K562 (cell line): ENCODE measurements around the gene FADD. TPM values are rescaled to one million over a fixed set of nuclear protein-coding genes. Genes with fewer than 3 reads are reported as not detected.

Experiments
- ATAC-seq: fragments of 200-7000 bp; cut with Tn5 transposase; 3 replicates; pipeline ENCODE4 v1.9.1; 2020; ENCODE audit warnings: moderate library complexity
- BruUV-seq: library from RNA; stranded (reverse); fragments of 400-500 nt; replicated peaks from 2 replicates; lab custom pipeline; 2021; lab: Mats Ljungman, UMichigan
- CTCF ChIA-PET: fragments of 300-600 bp; formaldehyde crosslinking; extraction: SDS; loops from one replicate; lab custom pipeline; 2021; ENCODE audit warnings: low intra/inter-chr PET ratio; lab: Yijun Ruan, JAX
- POLR2A ChIA-PET: fragments of 300-600, 350-650 bp; sonication (Branson Sonifier 250); formaldehyde crosslinking; extraction: SDS; loops from one replicate; lab custom pipeline; 2021; ENCODE audit warnings: antibody characterized with exemption, inconsistent platforms; lab: Yijun Ruan, JAX
- DNase-seq, 4 experiments: peaks; one replicate each; pipeline versions ENCODE4 v3.0.0 to v3.0.0-alpha.2; 2011 to 2018; ENCODE audit warnings: low spot score in 3 of 4, mixed read lengths in 3 of 4; ENCODE audit errors: extremely low read depth in 1 of 4
- FAIRE-seq: peaks from 2 replicates; lab custom pipeline; 2011; peaks lifted over from hg19 to GRCh38; lab: Jason Lieb, UNC
- H2AFZ ChIP-seq: 2 replicates; pipeline ENCODE4 v1.6.0; 2011; ENCODE audit warnings: low read depth, low read length, control low read depth, inconsistent platforms
- H3K27ac ChIP-seq: fragments of 200-600 bp; 3 replicates; pipeline ENCODE4 v1.8.0; 2011; ENCODE audit warnings: low read depth, mild to moderate bottlenecking, control low read depth, inconsistent platforms, low read length, moderate library complexity, mixed read lengths; ENCODE audit errors: extremely low read depth
- H3K27me3 ChIP-seq, 2 experiments: fragments of 300-600 bp in 1 of 2; 2 replicates in 1 of 2; 3 replicates in 1 of 2; pipeline versions ENCODE4 v1.6.0 to v1.8.0; 2011; ENCODE audit warnings: inconsistent platforms in 2 of 2, low read length in 2 of 2, mild to moderate bottlenecking in 1 of 2, mixed read lengths in 1 of 2, moderate library complexity in 1 of 2; ENCODE audit not compliant: control insufficient read depth in 2 of 2, insufficient read depth in 2 of 2
- H3K36me3 ChIP-seq: fragments of 300-600 bp; 3 replicates; pipeline ENCODE4 v1.8.0; 2011; ENCODE audit warnings: mild to moderate bottlenecking, low read length, inconsistent platforms; ENCODE audit not compliant: control insufficient read depth, insufficient read depth
- H3K4me1 ChIP-seq, 2 experiments: fragments of 200-600 bp in 1 of 2; replicated peaks in 1 of 2; 2 replicates in 1 of 2; 3 replicates in 1 of 2; pipeline versions ENCODE4 v1.5.1 to v1.8.0; 2011; ENCODE audit warnings: inconsistent platforms in 2 of 2, low read length in 2 of 2, mild to moderate bottlenecking in 1 of 2, mixed read lengths in 1 of 2, moderate library complexity in 1 of 2; ENCODE audit not compliant: control insufficient read depth in 2 of 2, insufficient read depth in 2 of 2
- H3K4me2 ChIP-seq: 2 replicates; pipeline ENCODE4 v1.6.1; 2011; ENCODE audit warnings: low read length, control low read depth, inconsistent platforms, mixed read lengths; ENCODE audit not compliant: insufficient read depth
- H3K4me3 ChIP-seq: fragments of 200-600 bp; sonication (generic), shearing (Covaris generic); 2 replicates; pipeline ENCODE4 v1.5.1; 2016; ENCODE audit warnings: control low read depth, inconsistent platforms
- H3K79me2 ChIP-seq: fragments of 200-600 bp; 3 replicates; pipeline ENCODE4 v1.8.0; 2011; ENCODE audit warnings: low read length, inconsistent platforms; ENCODE audit not compliant: control insufficient read depth, insufficient read depth
- H3K9ac ChIP-seq, 2 experiments: 2 replicates each; pipeline versions ENCODE4 v1.6.0 to v1.6.1; 2011; ENCODE audit warnings: low read depth in 2 of 2, low read length in 2 of 2, control low read depth in 1 of 2, inconsistent platforms in 1 of 2, mild to moderate bottlenecking in 1 of 2, mixed read lengths in 1 of 2; ENCODE audit not compliant: insufficient read depth in 1 of 2
- H3K9me1 ChIP-seq: one replicate; pipeline ENCODE4 v1.6.0; 2011; ENCODE audit warnings: inconsistent platforms, mild to moderate bottlenecking, low read length, moderate library complexity; ENCODE audit not compliant: control insufficient read depth, insufficient read depth
- H3K9me3 ChIP-seq: replicated peaks from 2 replicates; pipeline ENCODE4 v1.5.1; 2011; ENCODE audit warnings: low read depth, low read length, inconsistent platforms; ENCODE audit not compliant: control insufficient read depth, insufficient read depth
- H4K20me1 ChIP-seq: replicated peaks from 2 replicates; pipeline ENCODE4 v1.6.1; 2011; ENCODE audit warnings: low read length, inconsistent platforms, mixed read lengths; ENCODE audit not compliant: control insufficient read depth, insufficient read depth
- ADNP ChIP-seq: fragments of 200-800 bp; sonication (Bioruptor generic); IDR thresholded peaks from 2 replicates; pipeline ENCODE4 v1.6.1; 2016; ENCODE audit warnings: missing genetic modification characterization, missing compliant biosample characterization
- CBX1 ChIP-seq: sonication (generic); IDR thresholded peaks from 2 replicates; pipeline ENCODE4 v1.6.1; 2016; ENCODE audit warnings: antibody characterized with exemption, low read depth, mild to moderate bottlenecking
- EP400 ChIP-seq: fragments of 450-650 bp; IDR thresholded peaks from 2 replicates; pipeline ENCODE4 v1.6.1; 2017; ENCODE audit warnings: antibody characterized with exemption, mild to moderate bottlenecking, moderate library complexity
- HDAC2 ChIP-seq: fragments of 450-650 bp; IDR thresholded peaks from 2 replicates; pipeline ENCODE4 v1.6.1; 2016; ENCODE audit warnings: mild to moderate bottlenecking
- HMG20B ChIP-seq: fragments of 250-450 bp; sonication (Bioruptor Pico); IDR thresholded peaks from 2 replicates; pipeline ENCODE4 v1.5.0; 2021; ENCODE audit warnings: mild to moderate bottlenecking
- JUND ChIP-seq, 2 experiments: IDR thresholded peaks; 2 replicates in 1 of 2; 3 replicates in 1 of 2; pipeline ENCODE4 v1.6.1; 2011; ENCODE audit warnings: borderline replicate concordance in 2 of 2, low read depth in 2 of 2, low read length in 2 of 2, improper control_type of control experiment in 1 of 2, missing biosample characterization in 1 of 2, missing genetic modification characterization in 1 of 2, missing genetic modification reagents in 1 of 2
- NCOA6 ChIP-seq: fragments of 450-650 bp; IDR thresholded peaks from 2 replicates; pipeline ENCODE4 v1.6.1; 2017; ENCODE audit warnings: mild to moderate bottlenecking
- NFIC ChIP-seq: fragments of 450-650 bp; IDR thresholded peaks from 2 replicates; pipeline ENCODE4 v1.6.1; 2017; ENCODE audit warnings: mild to moderate bottlenecking, inconsistent platforms
- SMARCA5 ChIP-seq: fragments of 450-650 bp; IDR thresholded peaks from 2 replicates; pipeline ENCODE4 v1.6.1; 2016
- ZFPM2 ChIP-seq: fragments of 250-450 bp; sonication (Bioruptor Pico); IDR thresholded peaks from 2 replicates; pipeline ENCODE4 v1.5.1; 2022; ENCODE audit warnings: mild to moderate bottlenecking
- ZNF212 ChIP-seq: fragments of 450-650 bp; formaldehyde crosslinking; IDR thresholded peaks from 2 replicates; pipeline ENCODE4 v1.4.0; 2020; ENCODE audit warnings: mild to moderate bottlenecking
- ZNF780A ChIP-seq: fragments of 250-450 bp; sonication (Bioruptor Pico); IDR thresholded peaks from 2 replicates; pipeline ENCODE4 v1.5.0; 2021; ENCODE audit warnings: mild to moderate bottlenecking
- WGBS: fragments of 100-300 bp; shearing (Covaris generic); methylation state at CpG from one replicate; pipeline ENCODE4 v1.1.6; 2016; ENCODE audit warnings: low coverage, mixed read lengths; ENCODE audit not compliant: insufficient coverage; ENCODE audit errors: missing lambda C conversion rate; 5-methylcytosine and 5-hydroxymethylcytosine counted together
- in situ Hi-C: fragments of 300-500 bp; cut with MboI; formaldehyde crosslinking; loops from 4 replicates; pipeline ENCODE4 v1.15.0; 2018; ENCODE audit warnings: inconsistent platforms, mixed read lengths
- intact Hi-C: fragments of 100-400 bp; cut with micrococcal nuclease; formaldehyde crosslinking; loops from 2 replicates; pipeline ENCODE4 v1.14.2; 2022
- polyA plus RNA-seq, 8 experiments: library from polyadenylated mRNA; depleted of rRNA in 4 of 8; stranded (reverse) in 5 of 8; unstranded in 3 of 8; fragments of >200 nt; fragmentation: Nextera tagmentation in 2 of 8; fragmentation: Illumina TruSeq in 1 of 8; extraction: Ambion mirVana in 2 of 8; extraction: Trizol in 1 of 8; gene quantifications; 2 replicates each; pipeline versions ENCODE4 v1.2.1 to v1.2.3, GENCODE V29; 2011 to 2014; ENCODE audit warnings: inconsistent platforms in 1 of 8, missing spikeins in 1 of 8
- total RNA-seq, 7 experiments: library from RNA; depleted of rRNA in 6 of 7; stranded (reverse); fragments of >200 nt in 6 of 7; fragmentation: Illumina TruSeq in 2 of 7; extraction: Trizol in 2 of 7; gene quantifications; 2 replicates each; pipeline versions ENCODE4 v1.2.1 to v1.2.3, GENCODE V29; 2011 to 2021; ENCODE audit warnings: low replicate concordance in 1 of 7
- TF ChIP-seq, protein P1 (sequence below): fragments of 250-450 bp; sonication (Bioruptor Pico); IDR thresholded peaks from 2 replicates; pipeline ENCODE4 v1.5.0; 2020; ENCODE audit warnings: mild to moderate bottlenecking, borderline replicate concordance
- TF ChIP-seq, protein P2 (sequence below): sonication (generic); formaldehyde crosslinking; IDR thresholded peaks from 2 replicates; pipeline ENCODE4 v1.8.0; 2023; ENCODE audit warnings: mild to moderate bottlenecking, missing genetic modification reagents
- TF ChIP-seq, protein P3 (sequence below): fragments of 250-450 bp; sonication (Bioruptor Pico); IDR thresholded peaks from 2 replicates; pipeline ENCODE4 v1.5.1; 2021; ENCODE audit warnings: mild to moderate bottlenecking

FADD gene
- total and polyA plus RNA-seq, 9 of the 15 experiments (the other 6 are each of a cell fraction or from before 2014, with no cell fraction given) = 0.29 to 26.9 (median 20.4) TPM

GRCh38 chr11:70233034-70233433, 29.9 kb downstream of the FADD start (continued):
- 0 out of 2 replicates have a peak, but pooled peaks have one; percentile 18 for TF ChIP-seq HDAC2
- peak; percentile 77 for TF ChIP-seq ADNP (tag)
- peak; percentile 96 for TF ChIP-seq SMARCA5
- TF ChIP-seq, protein P1, sequence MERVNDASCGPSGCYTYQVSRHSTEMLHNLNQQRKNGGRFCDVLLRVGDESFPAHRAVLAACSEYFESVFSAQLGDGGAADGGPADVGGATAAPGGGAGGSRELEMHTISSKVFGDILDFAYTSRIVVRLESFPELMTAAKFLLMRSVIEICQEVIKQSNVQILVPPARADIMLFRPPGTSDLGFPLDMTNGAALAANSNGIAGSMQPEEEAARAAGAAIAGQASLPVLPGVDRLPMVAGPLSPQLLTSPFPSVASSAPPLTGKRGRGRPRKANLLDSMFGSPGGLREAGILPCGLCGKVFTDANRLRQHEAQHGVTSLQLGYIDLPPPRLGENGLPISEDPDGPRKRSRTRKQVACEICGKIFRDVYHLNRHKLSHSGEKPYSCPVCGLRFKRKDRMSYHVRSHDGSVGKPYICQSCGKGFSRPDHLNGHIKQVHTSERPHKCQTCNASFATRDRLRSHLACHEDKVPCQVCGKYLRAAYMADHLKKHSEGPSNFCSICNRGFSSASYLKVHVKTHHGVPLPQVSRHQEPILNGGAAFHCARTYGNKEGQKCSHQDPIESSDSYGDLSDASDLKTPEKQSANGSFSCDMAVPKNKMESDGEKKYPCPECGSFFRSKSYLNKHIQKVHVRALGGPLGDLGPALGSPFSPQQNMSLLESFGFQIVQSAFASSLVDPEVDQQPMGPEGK (CRISPR knock-in tag) = no peak

DNA sequence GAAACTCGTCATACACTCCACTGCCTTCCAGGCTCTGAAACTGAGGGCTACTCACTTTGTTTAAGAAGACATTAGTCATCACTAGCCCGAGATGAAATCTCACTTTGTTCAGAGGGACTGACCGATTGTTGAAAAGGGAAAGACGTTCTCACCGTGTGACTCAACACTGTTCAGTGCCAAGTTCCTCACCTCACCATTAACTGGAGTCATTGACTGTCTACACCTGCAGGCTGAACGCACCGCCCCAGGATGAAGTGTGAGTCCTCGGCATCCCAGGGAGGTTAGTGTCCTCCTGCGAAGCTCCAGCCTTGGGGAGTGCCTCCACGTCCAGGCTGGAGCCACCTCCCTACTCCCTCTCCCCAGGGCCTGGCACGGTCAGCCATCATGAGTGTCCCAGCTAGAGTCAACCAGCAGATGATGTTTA, 30.4 kb downstream of the FADD start:
- peak; percentile 75 for ATAC-seq
- TF ChIP-seq ZNF212 (CRISPR knock-in tag) = no peak
- TF ChIP-seq, protein P2, sequence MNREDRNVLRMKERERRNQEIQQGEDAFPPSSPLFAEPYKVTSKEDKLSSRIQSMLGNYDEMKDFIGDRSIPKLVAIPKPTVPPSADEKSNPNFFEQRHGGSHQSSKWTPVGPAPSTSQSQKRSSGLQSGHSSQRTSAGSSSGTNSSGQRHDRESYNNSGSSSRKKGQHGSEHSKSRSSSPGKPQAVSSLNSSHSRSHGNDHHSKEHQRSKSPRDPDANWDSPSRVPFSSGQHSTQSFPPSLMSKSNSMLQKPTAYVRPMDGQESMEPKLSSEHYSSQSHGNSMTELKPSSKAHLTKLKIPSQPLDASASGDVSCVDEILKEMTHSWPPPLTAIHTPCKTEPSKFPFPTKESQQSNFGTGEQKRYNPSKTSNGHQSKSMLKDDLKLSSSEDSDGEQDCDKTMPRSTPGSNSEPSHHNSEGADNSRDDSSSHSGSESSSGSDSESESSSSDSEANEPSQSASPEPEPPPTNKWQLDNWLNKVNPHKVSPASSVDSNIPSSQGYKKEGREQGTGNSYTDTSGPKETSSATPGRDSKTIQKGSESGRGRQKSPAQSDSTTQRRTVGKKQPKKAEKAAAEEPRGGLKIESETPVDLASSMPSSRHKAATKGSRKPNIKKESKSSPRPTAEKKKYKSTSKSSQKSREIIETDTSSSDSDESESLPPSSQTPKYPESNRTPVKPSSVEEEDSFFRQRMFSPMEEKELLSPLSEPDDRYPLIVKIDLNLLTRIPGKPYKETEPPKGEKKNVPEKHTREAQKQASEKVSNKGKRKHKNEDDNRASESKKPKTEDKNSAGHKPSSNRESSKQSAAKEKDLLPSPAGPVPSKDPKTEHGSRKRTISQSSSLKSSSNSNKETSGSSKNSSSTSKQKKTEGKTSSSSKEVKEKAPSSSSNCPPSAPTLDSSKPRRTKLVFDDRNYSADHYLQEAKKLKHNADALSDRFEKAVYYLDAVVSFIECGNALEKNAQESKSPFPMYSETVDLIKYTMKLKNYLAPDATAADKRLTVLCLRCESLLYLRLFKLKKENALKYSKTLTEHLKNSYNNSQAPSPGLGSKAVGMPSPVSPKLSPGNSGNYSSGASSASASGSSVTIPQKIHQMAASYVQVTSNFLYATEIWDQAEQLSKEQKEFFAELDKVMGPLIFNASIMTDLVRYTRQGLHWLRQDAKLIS (CRISPR knock-in tag) = no peak
- peak; percentile 87 for TF ChIP-seq JUND (IDR thresholded peaks at IDR 0.05; ENCODE audit: borderline replicate concordance, low read depth, low read length)
- TF ChIP-seq JUND (tag; IDR thresholded peaks at IDR 0.05; ENCODE audit: borderline replicate concordance, low read depth, low read length) = peak; percentile 89; the same call in 2 of the 3 replicates
- TF ChIP-seq CBX1 = no peak
- no peak for TF ChIP-seq HMG20B (CRISPR knock-in tag)
- no peak for TF ChIP-seq NCOA6
- TF ChIP-seq, protein P3, sequence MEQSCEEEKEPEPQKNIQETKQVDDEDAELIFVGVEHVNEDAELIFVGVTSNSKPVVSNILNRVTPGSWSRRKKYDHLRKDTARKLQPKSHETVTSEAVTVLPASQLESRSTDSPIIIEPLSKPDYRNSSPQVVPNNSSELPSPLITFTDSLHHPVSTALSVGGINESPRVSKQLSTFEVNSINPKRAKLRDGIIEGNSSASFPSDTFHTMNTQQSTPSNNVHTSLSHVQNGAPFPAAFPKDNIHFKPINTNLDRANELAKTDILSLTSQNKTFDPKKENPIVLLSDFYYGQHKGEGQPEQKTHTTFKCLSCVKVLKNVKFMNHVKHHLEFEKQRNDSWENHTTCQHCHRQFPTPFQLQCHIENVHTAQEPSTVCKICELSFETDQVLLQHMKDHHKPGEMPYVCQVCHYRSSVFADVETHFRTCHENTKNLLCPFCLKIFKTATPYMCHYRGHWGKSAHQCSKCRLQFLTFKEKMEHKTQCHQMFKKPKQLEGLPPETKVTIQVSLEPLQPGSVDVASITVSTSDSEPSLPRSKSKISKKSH (CRISPR knock-in tag) = no peak
- TF ChIP-seq ZNF780A (CRISPR knock-in tag) = no peak
- TF ChIP-seq NFIC = peak; percentile 44
- TF ChIP-seq EP400 = no peak
- TF ChIP-seq ZFPM2 = no peak

More for the DNA sequence above, 30.4 kb downstream of the FADD start:
- no TSS peak for BruUV-seq
- Histone ChIP-seq H3K4me3 (no peak overlapping the region), H3K4me2 (peak overlapping the region; percentile 23), H3K36me3 (no peaks in the 10 kb centered on the region), H3K27ac (no peak overlapping the region), H3K9ac (peak overlapping the region in 1 of 2 experiments; percentile 67; a peak in 1 of 4 replicates), H3K4me1 (peaks cover 4 to 5% of the 10 kb centered on the region in 2 experiments; a peak in 3 of 5 replicates), H3K9me3 (no peaks in the 10 kb centered on the region), H4K20me1 (0 out of 2 replicates have a peak, but pooled peaks cover 6% of the 10 kb centered on the region), H3K79me2 (no peaks in the 10 kb centered on the region), H3K27me3 (peaks cover 0 to 5% of the 10 kb centered on the region in 2 experiments; a peak in 2 of 5 replicates), H3K9me1 (no peaks in the 10 kb centered on the region), H2AFZ (no peak overlapping the region)
- intact Hi-C loops = no loop called here
- ChIA-PET POLR2A (interaction anchor here (0.7 to 1.0 kb wide), 3 partner anchors 10 to 151 kb away, joined by 3 read pairs; no protein-coding TSS in a partner anchor), CTCF (no interaction called here)
- FAIRE-seq (peak; percentile 74), DNase-seq (peak; percentile 33 to 60 (median 40))
- under 1% methylated on average over 11 of the region's 11 CpGs for WGBS
- in situ Hi-C loops = no loop called here
